Dermis microvascular lymphatic vessel endothelial cell (primary cell): ENCODE measurements around the gene S100A12. TPM values are rescaled to one million over a fixed set of nuclear protein-coding genes. Genes with fewer than 3 reads are reported as not detected.
A peak's percentile ranks its signal among the peaks of the same experiment; 100 is the strongest.

ENCODE experiments used
- DNase-seq, 2 donors: peaks; one replicate each; pipeline versions ENCODE4 v3.0.0 to v3.0.0-alpha.2; 2010; ENCODE audit warnings: low read depth in 2 of 2
- total RNA-seq: library from RNA; depleted of rRNA; stranded (reverse); fragments of >200 nt; gene quantifications from 2 replicates; pipeline ENCODE4 v1.2.1, GENCODE V29; 2014

S100A12 gene
- total RNA-seq, 1 donor from 2014 or later: not detected

DNA sequence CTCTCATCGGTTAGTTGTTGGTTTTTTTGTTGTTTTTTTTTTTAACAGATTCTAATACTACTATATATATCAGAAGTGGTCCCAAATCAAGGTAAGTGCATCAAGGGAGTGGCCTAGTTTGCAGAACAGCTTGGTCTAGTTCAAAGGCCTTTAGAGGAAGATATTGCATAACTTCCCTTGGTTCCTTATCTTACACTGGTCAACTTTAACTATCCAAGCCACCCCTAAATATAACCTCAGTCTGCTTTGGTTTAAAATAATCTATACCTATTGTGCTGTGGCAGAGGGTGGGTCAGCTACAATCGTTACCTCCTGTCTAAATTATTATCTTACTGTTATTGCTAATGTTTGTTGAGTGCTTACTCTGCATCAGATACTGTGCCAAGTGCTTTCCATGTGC lies 6.9 kb downstream of the S100A12 start:
- no peak for DNase-seq

GRCh38 chr1:153367090-153367489 lies 8.3 kb downstream of the S100A12 start:
- no peak for DNase-seq

GRCh38 chr1:153366261-153366660 lies 9.2 kb downstream of the S100A12 start:
- DNase-seq: no peak

DNA sequence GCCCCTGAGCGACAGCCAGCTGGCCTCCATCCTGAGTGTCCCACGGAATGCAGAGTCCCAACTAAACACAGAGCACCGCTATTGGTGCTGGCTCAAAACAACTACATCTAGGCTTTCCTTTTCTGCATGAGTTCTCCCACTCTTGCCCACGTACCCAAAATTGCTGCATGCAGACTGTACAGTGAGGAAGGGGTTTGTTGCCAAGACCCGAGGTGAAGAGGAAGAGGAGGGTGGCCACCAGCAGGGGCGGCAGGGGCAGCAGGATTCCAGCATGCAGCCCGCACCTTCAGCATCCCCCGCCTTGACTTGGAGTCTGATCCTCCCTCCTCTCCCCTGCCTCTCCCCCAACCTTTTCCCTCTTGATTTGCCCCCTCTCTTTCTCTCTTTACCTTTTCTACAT lies 9.7 kb downstream of the S100A12 start:
- no peak for DNase-seq

- DNase-seq: no peak
These were observed 10.4 kb downstream of the S100A12 start for GRCh38 chr1:153364766-153365666.

- DNase-seq: no peak
These were observed 11.3 kb downstream of the S100A12 start for GRCh38 chr1:153364156-153364555.

DNA sequence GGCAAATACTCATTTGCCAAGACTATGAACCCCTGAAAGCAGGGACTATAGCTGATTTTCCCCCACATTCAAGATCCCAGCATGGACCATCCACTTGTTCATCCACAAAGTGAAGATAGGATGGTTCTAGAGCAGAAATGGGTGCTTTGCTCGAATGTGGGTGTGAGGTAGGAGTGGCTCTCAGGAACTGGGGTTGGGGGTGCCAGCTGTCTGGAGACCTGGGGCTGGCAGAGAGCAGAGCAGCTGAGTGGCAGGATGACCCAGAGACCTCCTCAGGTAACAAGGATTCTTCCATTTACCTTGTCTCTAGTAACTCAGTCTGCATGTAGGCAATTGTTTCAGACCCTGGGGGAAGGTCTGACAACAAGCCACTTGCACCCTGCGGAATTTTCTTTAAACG lies 11.8 kb downstream of the S100A12 start:
- no peak for DNase-seq

DNA sequence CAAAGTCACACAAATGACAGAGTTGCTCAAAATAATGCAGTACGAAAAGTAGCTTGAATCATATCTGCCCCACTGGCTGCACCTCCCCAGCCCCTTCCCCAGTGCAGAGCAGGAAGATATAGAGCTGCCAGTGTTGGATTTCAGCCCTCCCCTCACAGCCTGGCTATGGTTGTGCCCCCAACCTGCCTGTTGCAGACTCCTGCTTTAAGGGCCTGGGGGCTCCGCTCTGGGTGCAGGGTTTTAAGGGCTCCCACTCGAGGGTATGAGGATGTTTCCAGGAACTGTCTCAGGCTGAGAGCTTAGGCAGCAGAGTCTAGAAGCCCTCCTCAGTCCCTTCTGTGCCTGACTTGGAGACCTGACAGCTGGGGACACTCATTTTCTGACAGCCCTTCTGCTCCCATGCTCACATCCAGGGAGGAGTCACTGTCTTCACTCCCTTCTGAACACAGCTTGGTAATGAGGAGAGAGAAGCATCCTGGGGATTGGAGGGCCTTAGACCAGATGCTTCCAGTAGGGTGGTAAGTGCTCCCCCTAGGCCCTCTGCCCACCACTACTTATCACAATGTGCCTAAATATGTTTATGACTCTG lies 13.1 kb downstream of the S100A12 start:
- no peak for DNase-seq

- DNase-seq: no peak
These were observed 13.8 kb downstream of the S100A12 start for GRCh38 chr1:153361480-153362109.

- DNase-seq: no peak
These were observed 14.6 kb downstream of the S100A12 start for GRCh38 chr1:153360592-153361479.

DNA sequence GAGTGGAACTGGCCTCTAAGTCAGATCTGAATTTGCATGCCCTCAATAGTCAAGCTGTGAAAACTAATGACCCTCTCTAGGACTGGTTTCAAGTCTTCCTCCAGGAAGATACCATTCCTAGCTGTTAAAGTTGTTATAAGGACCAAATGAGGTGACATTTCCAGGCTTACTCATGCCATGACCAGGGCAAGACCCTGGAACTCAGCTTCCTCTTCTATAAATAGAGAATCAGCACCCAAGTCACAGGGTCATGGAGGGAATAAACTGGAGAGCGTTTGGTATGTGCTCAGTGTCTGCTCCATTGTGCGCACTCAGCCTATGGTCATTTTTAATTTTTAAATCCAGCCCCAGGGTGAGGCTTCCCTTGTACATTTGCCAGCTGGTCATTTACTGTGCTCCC lies 15.2 kb downstream of the S100A12 start:
- DNase-seq: no peak

GRCh38 chr1:153359241-153359640 lies 16.2 kb downstream of the S100A12 start:
- DNase-seq: no peak

DNA sequence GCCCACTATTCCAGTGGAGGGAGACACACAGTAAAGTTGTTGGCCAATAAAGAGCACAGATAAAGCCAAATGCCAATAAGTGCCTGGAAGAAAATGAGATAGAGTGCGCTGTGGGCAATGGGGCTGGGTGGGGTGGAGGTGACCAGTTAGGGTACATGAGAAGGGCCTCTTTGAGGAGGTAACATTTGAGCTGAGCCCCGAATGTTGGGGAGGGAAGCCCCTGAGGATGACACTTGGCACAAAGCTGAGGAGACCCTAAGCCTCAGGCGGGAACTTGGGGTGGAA lies 16.8 kb downstream of the S100A12 start:
- no peak for DNase-seq

DNA sequence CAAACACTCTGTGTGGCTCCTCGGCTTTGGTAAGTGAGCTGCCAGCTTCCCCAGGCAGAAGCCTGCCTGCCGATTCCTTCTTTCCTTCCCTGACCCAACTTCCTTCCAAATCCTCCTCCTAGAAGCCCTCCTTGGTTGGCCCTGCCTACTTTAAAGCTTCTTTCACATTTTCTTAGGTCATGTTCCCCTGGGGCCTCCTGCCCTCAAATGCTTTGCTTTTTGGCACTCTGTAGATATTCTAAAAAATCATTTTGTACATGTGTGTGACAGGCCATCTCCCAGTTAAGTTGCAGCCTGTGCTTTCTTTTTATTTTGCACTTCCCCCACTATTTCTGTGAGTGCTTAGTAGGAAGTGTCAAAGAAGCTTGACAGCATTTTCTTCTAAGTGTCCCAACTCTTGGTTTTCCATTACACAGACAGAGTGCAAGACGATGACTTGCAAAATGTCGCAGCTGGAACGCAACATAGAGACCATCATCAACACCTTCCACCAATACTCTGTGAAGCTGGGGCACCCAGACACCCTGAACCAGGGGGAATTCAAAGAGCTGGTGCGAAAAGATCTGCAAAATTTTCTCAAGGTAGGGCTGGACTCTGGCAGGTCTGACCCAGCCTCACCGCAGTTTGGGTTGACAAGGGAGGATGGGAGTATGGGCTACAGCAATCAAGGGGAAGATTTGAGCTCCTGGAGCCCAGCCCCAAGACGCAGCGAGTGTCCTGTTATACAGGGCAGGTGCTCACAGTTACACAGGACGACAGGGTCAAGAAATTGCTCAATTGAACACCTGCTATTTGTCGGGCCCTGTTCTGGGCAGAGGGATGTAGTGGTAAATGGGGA lies 17.3 kb downstream of the S100A12 start, which contains the start of gene S100A9:
S100A9 (plus strand) TSS at position 2 of the 838 bp plus-strand sequence; CDS start at position 432, 430 bp downstream.
- no peak for DNase-seq

- no peak for DNase-seq
These were observed 18.2 kb downstream of the S100A12 start for GRCh38 chr1:153357076-153357852.

GRCh38 chr1:153356392-153357075 lies 18.9 kb downstream of the S100A12 start:
- no peak for DNase-seq

- peak; percentile 40 to 51 for DNase-seq
These were observed 19.9 kb downstream of the S100A12 start for GRCh38 chr1:153355445-153356071.

- no peak for DNase-seq
These were observed 20.8 kb downstream of the S100A12 start for GRCh38 chr1:153354515-153355193.
